ENCODE data around the gene TXNL1.
"Not testable (repeated sequence)": the region's sequence is repeated elsewhere in the genome, so short reads cannot be mapped to it uniquely, and the experiment has no call there.

TXNL1 gene

GRCh38 chr18:56643381-56643780 lies 5.0 kb upstream of the TXNL1 start:
- no peak for DNase-seq

GRCh38 chr18:56641714-56642337 lies 3.4 kb upstream of the TXNL1 start:
- DNase-seq: no peak

GRCh38 chr18:56639571-56639970 lies 1.2 kb upstream of the TXNL1 start:
- no peak for DNase-seq

GRCh38 chr18:56639104-56639381 lies 651 bp upstream of the TXNL1 start:
- no peak for DNase-seq

- peak in 1 of 4 experiments; percentile 32 for DNase-seq
Measured at GRCh38 chr18:56637711-56638231, 621 bp downstream of the TXNL1 start.

- DNase-seq: no peak
Measured at GRCh38 chr18:56637176-56637575, 1.2 kb downstream of the TXNL1 start.

GRCh38 chr18:56635007-56635406 lies 3.4 kb downstream of the TXNL1 start:
- DNase-seq: no peak

GRCh38 chr18:56632070-56633022 lies 6.0 kb downstream of the TXNL1 start:
- DNase-seq: no peak

- DNase-seq: no peak
Measured at GRCh38 chr18:56627991-56628390, 10.4 kb downstream of the TXNL1 start.

- no peak for DNase-seq
Measured at GRCh38 chr18:56615738-56616520, 22.5 kb downstream of the TXNL1 start.

- no peak for DNase-seq
Measured at GRCh38 chr18:56606618-56607017, 31.8 kb downstream of the TXNL1 start.

GRCh38 chr18:56598422-56598821 lies 40.0 kb downstream of the TXNL1 start:
- no peak for DNase-seq

GRCh38 chr18:56593906-56594305 lies 44.5 kb downstream of the TXNL1 start:
- DNase-seq: no peak

GRCh38 chr18:56580026-56580425 lies 58.4 kb downstream of the TXNL1 start:
- DNase-seq: no peak

GRCh38 chr18:56579451-56579850 lies 58.9 kb downstream of the TXNL1 start:
- DNase-seq: no peak

- DNase-seq: no peak
Measured at GRCh38 chr18:56576826-56577573, 61.4 kb downstream of the TXNL1 start.

GRCh38 chr18:56575819-56576663 lies 62.4 kb downstream of the TXNL1 start:
- no peak for DNase-seq

GRCh38 chr18:56574861-56575260 lies 63.5 kb downstream of the TXNL1 start:
- no peak for DNase-seq

- not testable (repeated sequence) for DNase-seq
Measured at GRCh38 chr18:56572267-56572666, 66.1 kb downstream of the TXNL1 start.

GRCh38 chr18:56570978-56571377 lies 67.4 kb downstream of the TXNL1 start:
- no peak for DNase-seq

- no peak for DNase-seq
Measured at GRCh38 chr18:56569416-56569815, 69.0 kb downstream of the TXNL1 start.

GRCh38 chr18:56568986-56569385 lies 69.4 kb downstream of the TXNL1 start:
- no peak for DNase-seq
